HCT116 (cell line): ENCODE results near the gene ITGB1. TPM values are rescaled to one million over a fixed set of nuclear protein-coding genes. Genes with fewer than 3 reads are reported as not detected.

Experiments used
- ATAC-seq: fragments of 200-7000 bp; cut with Tn5 transposase; 2 replicates; pipeline ENCODE4 v1.9.1; 2020; ENCODE audit warnings: mild to moderate bottlenecking, moderate library complexity
- BruUV-seq: library from RNA; stranded (reverse); fragments of 400-500 nt; replicated peaks from 2 replicates; lab custom pipeline; 2021; lab: Mats Ljungman, UMichigan
- CTCF ChIA-PET: fragments of 300-600 bp; sonication (Branson Sonifier 250); formaldehyde crosslinking; loops from one replicate; lab custom pipeline; 2021; ENCODE audit warnings: antibody characterized with exemption; lab: Charles Lee
- POLR2A ChIA-PET: fragments of 300-600, 350-600 bp; sonication (Branson Sonifier 250); formaldehyde crosslinking; loops from one replicate; lab custom pipeline; 2021; ENCODE audit warnings: antibody characterized with exemption; lab: Charles Lee
- RAD21 ChIA-PET, 2 experiments: fragments of 300-600 bp; sonication (Branson Sonifier 250); formaldehyde crosslinking; loops; one replicate each; lab custom pipeline; 2023; ENCODE audit warnings: low total read pairs in 2 of 2; ENCODE audit not compliant: uncharacterized antibody in 2 of 2, unreplicated experiment in 2 of 2, low non-redundant PET in 1 of 2; lab: Charles Lee
- DNase-seq: peaks from one replicate; pipeline ENCODE4 v3.0.0-alpha.2; 2010; ENCODE audit warnings: low read depth, low spot score
- H2AFZ ChIP-seq: fragments of 200-600 bp; shearing (Covaris generic), sonication (generic); 2 replicates; pipeline ENCODE4 v1.6.1; 2017; ENCODE audit warnings: low read depth, mixed run types, mixed read lengths, antibody characterized with exemption, low read length; ENCODE audit not compliant: poor library complexity, severe bottlenecking
- H3K27ac ChIP-seq: 2 replicates; pipeline ENCODE4 v1.5.1; 2012; ENCODE audit warnings: low read depth, low read length
- H3K27me3 ChIP-seq: fragments of 200-600 bp; sonication (generic); 2 replicates; pipeline ENCODE4 v1.6.1; 2016; ENCODE audit warnings: mixed run types, low read length, mixed read lengths; ENCODE audit not compliant: insufficient read depth
- H3K36me3 ChIP-seq, 2 experiments: fragments of 200-500 bp in 1 of 2; fragments of 200-600 bp in 1 of 2; sonication (Bioruptor generic) in 1 of 2; sonication (generic) in 1 of 2; 2 replicates each; pipeline versions ENCODE4 v1.5.1 to v1.6.1; 2014 to 2016; ENCODE audit warnings: low read length in 2 of 2, inconsistent platforms in 1 of 2, mixed read lengths in 1 of 2, mixed run types in 1 of 2; ENCODE audit not compliant: insufficient read depth in 2 of 2, control insufficient read depth in 1 of 2
- H3K4me1 ChIP-seq, 2 experiments: fragments of 200-600 bp in 1 of 2; sonication (generic) in 1 of 2; 2 replicates each; pipeline versions ENCODE4 v1.5.1 to v1.6.1; 2012 to 2017; ENCODE audit warnings: low read length in 2 of 2, inconsistent platforms in 1 of 2, mild to moderate bottlenecking in 1 of 2, mixed read lengths in 1 of 2, mixed run types in 1 of 2, moderate library complexity in 1 of 2; ENCODE audit not compliant: insufficient read depth in 2 of 2, control insufficient read depth in 1 of 2
- H3K4me2 ChIP-seq: fragments of 200-600 bp; sonication (generic); 2 replicates; pipeline ENCODE4 v1.6.1; 2017; ENCODE audit warnings: mixed run types, low read length, mixed read lengths
- H3K4me3 ChIP-seq, 2 experiments: fragments of 200-600 bp in 1 of 2; sonication (generic) in 1 of 2; replicated peaks in 1 of 2; 2 replicates each; pipeline ENCODE4 v1.5.1; 2011 to 2016; ENCODE audit warnings: low read length in 2 of 2, control low read depth in 1 of 2, low read depth in 1 of 2, mild to moderate bottlenecking in 1 of 2, mixed read lengths in 1 of 2, mixed run types in 1 of 2
- H3K79me2 ChIP-seq: fragments of 200-600 bp; sonication (generic); 2 replicates; pipeline ENCODE4 v1.6.1; 2017; ENCODE audit warnings: mild to moderate bottlenecking, mixed run types, low read length, moderate library complexity, mixed read lengths; ENCODE audit not compliant: insufficient read depth
- H3K9ac ChIP-seq: fragments of 200-600 bp; sonication (generic); 2 replicates; pipeline ENCODE4 v1.6.1; 2016; ENCODE audit warnings: low read length, mixed read lengths
- H3K9me2 ChIP-seq: fragments of 200-600 bp; sonication (generic), shearing (Covaris generic); 2 replicates; pipeline ENCODE4 v1.6.1; 2017; ENCODE audit warnings: mixed run types, mild to moderate bottlenecking, moderate library complexity; ENCODE audit not compliant: insufficient read depth
- H3K9me3 ChIP-seq, 2 experiments: fragments of 200-500 bp in 1 of 2; fragments of 200-600 bp in 1 of 2; sonication (Bioruptor generic) in 1 of 2; sonication (generic) in 1 of 2; 2 replicates each; pipeline ENCODE4 v1.6.1; 2014 to 2017; ENCODE audit warnings: low read length in 2 of 2, mixed read lengths in 2 of 2, inconsistent platforms in 1 of 2, low read depth in 1 of 2, mild to moderate bottlenecking in 1 of 2, mixed run types in 1 of 2, moderate library complexity in 1 of 2; ENCODE audit not compliant: control insufficient read depth in 1 of 2, insufficient read depth in 1 of 2
- H4K20me1 ChIP-seq: fragments of 200-600 bp; sonication (generic), shearing (Covaris generic); 2 replicates; pipeline ENCODE4 v1.6.1; 2017; ENCODE audit warnings: mixed run types, mild to moderate bottlenecking, moderate library complexity; ENCODE audit not compliant: insufficient read depth
- RAD21 ChIP-seq: IDR thresholded peaks from 2 replicates; pipeline ENCODE4 v1.6.1; 2012; ENCODE audit warnings: low read depth, mild to moderate bottlenecking
- SIN3A ChIP-seq: IDR thresholded peaks from 2 replicates; pipeline ENCODE4 v1.6.1; 2012; ENCODE audit warnings: low read depth
- SP1 ChIP-seq: IDR thresholded peaks from 2 replicates; pipeline ENCODE4 v1.6.1; 2012; ENCODE audit warnings: low read depth
- TCF7L2 ChIP-seq: IDR thresholded peaks from 2 replicates; pipeline ENCODE4 v1.7.0; 2011; ENCODE audit warnings: borderline replicate concordance, inconsistent platforms; ENCODE audit not compliant: insufficient read depth, insufficient read length; ENCODE audit errors: extremely low read depth
- YY1 ChIP-seq: IDR thresholded peaks from 2 replicates; pipeline ENCODE4 v1.6.1; 2011; ENCODE audit warnings: low read length, low read depth, moderate library complexity, mild to moderate bottlenecking; ENCODE audit not compliant: insufficient replicate concordance; ENCODE audit errors: extremely low read depth
- intact Hi-C: fragments of 100-400 bp; cut with micrococcal nuclease; formaldehyde crosslinking; loops from 2 replicates; pipeline ENCODE4 v1.10.0; 2022
- total RNA-seq: library from RNA; stranded (reverse); gene quantifications from one replicate; pipeline ENCODE4 v1.2.1, GENCODE V29; 2021; ENCODE audit not compliant: unreplicated experiment
- TF ChIP-seq, protein P1 (sequence below): IDR thresholded peaks from 2 replicates; pipeline ENCODE4 v1.6.1; 2012; ENCODE audit warnings: low read depth

The ITGB1 gene
- total RNA-seq, 1 experiment from 2014 or later = 366 TPM

DNA sequence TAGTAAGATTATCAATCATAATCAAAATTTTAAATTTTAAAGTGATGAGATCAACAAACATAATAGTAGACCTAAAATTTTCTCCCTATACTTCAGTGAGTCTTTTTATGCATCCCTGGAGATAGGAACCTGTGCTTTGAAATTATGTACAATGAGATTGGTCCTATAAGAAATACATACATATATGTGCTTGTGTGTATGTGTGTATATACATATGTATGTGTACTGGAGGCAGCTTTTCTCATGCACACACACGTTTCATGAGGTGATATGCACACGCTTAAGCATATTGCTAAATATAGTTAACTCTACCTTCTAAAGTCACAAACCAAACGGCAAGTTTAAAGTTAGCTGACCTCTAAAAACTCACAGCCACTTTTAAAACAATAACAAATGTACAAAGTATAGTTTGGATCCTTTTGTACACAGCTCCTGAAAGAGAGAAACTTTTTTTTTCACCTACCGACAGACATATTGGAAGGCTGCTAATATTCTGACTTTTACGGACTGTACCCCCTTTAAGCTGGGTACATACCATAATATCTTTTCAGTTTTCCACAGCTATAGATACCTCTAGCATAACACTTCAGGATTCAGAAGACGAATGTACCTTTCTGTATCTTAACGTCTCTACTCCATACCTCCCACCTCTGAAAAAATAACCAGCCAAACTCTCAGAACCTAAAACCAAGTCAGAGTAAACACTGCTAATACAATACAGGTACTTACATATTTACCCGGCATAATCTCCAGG is 3.3 kb downstream of the ITGB1 start:
- no TSS peak for BruUV-seq
- peaks cover 68 to 83% of the 10 kb centered on the region in 2 experiments for H3K4me1 ChIP-seq
- peak overlapping the region; percentile 0; the same call in 1 of the 2 replicates for H3K9ac ChIP-seq
- H3K36me3 ChIP-seq = peaks cover 0 to 4% of the 10 kb centered on the region in 2 experiments; a peak in 1 of 4 replicates
- no peaks in the 10 kb centered on the region for H3K9me2 ChIP-seq
- H3K9me3 ChIP-seq = no peaks in the 10 kb centered on the region
- no peaks in the 10 kb centered on the region for H3K27me3 ChIP-seq
- DNase-seq (no peak), ATAC-seq (no peak)
- H3K4me2 ChIP-seq = peak overlapping the region; percentile 85
- no peak overlapping the region for H3K27ac ChIP-seq
- no peak overlapping the region for H3K4me3 ChIP-seq
- ChIA-PET POLR2A (interaction anchor here (2.7 kb wide), 1 partner anchor 26 kb away, joined by 12 read pairs; no protein-coding TSS in a partner anchor), CTCF (interaction anchor here (1.5 kb wide), 1 partner anchor 54 kb away, joined by 4 read pairs; no protein-coding TSS in a partner anchor), RAD21 (no interaction called here)
- intact Hi-C loops = no loop called here
- H3K79me2 ChIP-seq = peaks cover 93% of the 10 kb centered on the region
- no peak for TF ChIP-seq RAD21
- no peak for TF ChIP-seq TCF7L2
- TF ChIP-seq, protein P1, sequence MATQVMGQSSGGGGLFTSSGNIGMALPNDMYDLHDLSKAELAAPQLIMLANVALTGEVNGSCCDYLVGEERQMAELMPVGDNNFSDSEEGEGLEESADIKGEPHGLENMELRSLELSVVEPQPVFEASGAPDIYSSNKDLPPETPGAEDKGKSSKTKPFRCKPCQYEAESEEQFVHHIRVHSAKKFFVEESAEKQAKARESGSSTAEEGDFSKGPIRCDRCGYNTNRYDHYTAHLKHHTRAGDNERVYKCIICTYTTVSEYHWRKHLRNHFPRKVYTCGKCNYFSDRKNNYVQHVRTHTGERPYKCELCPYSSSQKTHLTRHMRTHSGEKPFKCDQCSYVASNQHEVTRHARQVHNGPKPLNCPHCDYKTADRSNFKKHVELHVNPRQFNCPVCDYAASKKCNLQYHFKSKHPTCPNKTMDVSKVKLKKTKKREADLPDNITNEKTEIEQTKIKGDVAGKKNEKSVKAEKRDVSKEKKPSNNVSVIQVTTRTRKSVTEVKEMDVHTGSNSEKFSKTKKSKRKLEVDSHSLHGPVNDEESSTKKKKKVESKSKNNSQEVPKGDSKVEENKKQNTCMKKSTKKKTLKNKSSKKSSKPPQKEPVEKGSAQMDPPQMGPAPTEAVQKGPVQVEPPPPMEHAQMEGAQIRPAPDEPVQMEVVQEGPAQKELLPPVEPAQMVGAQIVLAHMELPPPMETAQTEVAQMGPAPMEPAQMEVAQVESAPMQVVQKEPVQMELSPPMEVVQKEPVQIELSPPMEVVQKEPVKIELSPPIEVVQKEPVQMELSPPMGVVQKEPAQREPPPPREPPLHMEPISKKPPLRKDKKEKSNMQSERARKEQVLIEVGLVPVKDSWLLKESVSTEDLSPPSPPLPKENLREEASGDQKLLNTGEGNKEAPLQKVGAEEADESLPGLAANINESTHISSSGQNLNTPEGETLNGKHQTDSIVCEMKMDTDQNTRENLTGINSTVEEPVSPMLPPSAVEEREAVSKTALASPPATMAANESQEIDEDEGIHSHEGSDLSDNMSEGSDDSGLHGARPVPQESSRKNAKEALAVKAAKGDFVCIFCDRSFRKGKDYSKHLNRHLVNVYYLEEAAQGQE = no peak
- no peak for TF ChIP-seq SIN3A
- no peak for TF ChIP-seq YY1
- TF ChIP-seq SP1 = no peak
- no peak overlapping the region for H2AFZ ChIP-seq
- H4K20me1 ChIP-seq = peaks cover 19% of the 10 kb centered on the region; the same call in 1 of the 2 replicates
